ENCODE measurements around the gene TAL2. TPM values are rescaled to one million over a fixed set of nuclear protein-coding genes. Genes with fewer than 3 reads are reported as not detected.

The TAL2 gene
- total RNA-seq, 1 experiment from 2014 or later = 0.50 TPM

GRCh38 chr9:105694190-105694847 is 32.1 kb downstream of the TAL2 start, which contains the start of gene TMEM38B:
TMEM38B (plus strand) TSS chr9:105694541; CDS start chr9:105694661, 120 bp downstream.
- no peak within 1 kb of the TSS for H3K23ac ChIP-seq (ENCODE audit: insufficient read length, low read depth, low read length)
- no peaks in the 10 kb centered on the region for H3K79me2 ChIP-seq (ENCODE audit: insufficient read depth, low read length)
- no peak within 1 kb of the TSS for H3K27ac ChIP-seq (ENCODE audit: insufficient read length, low read depth, low read length)
- Mint-ChIP-seq H3K4me3 (peak within 1 kb of the TSS; percentile 78 to 87), H3K4me1 (peaks cover 16 to 17% of the 10 kb centered on the region in 2 experiments), H3K9me3 (no peaks in the 10 kb centered on the region), H3K27ac (no peak within 1 kb of the TSS), H3K36me3 (ENCODE audit: insufficient read depth in 1 of 3, low read depth in 3 of 3) (no peaks in the 10 kb centered on the region), H3K27me3 (ENCODE audit: low read depth) (peaks cover 55% of the 10 kb centered on the region)
- WGBS (ENCODE audit: extremely low coverage, insufficient read length, low lambda C conversion rate) = no CpG with 5 or more reads among the region's 65 CpGs
- no peak within 1 kb of the TSS for H2BK15ac ChIP-seq (ENCODE audit: low read depth, low read length)
- no peak within 1 kb of the TSS for H2BK20ac ChIP-seq (ENCODE audit: low read depth, low read length, poor library complexity, severe bottlenecking)
- no peak within 1 kb of the TSS for H2BK120ac ChIP-seq (ENCODE audit: low read depth, low read length, poor library complexity, severe bottlenecking)
- peak within 1 kb of the TSS; percentile 55 for H3K9ac ChIP-seq (ENCODE audit: extremely low read depth, insufficient read length, low read length)
- no peak within 1 kb of the TSS for H3T11ph ChIP-seq (ENCODE audit: low read length)
- TF ChIP-seq, protein P1, sequence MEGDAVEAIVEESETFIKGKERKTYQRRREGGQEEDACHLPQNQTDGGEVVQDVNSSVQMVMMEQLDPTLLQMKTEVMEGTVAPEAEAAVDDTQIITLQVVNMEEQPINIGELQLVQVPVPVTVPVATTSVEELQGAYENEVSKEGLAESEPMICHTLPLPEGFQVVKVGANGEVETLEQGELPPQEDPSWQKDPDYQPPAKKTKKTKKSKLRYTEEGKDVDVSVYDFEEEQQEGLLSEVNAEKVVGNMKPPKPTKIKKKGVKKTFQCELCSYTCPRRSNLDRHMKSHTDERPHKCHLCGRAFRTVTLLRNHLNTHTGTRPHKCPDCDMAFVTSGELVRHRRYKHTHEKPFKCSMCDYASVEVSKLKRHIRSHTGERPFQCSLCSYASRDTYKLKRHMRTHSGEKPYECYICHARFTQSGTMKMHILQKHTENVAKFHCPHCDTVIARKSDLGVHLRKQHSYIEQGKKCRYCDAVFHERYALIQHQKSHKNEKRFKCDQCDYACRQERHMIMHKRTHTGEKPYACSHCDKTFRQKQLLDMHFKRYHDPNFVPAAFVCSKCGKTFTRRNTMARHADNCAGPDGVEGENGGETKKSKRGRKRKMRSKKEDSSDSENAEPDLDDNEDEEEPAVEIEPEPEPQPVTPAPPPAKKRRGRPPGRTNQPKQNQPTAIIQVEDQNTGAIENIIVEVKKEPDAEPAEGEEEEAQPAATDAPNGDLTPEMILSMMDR (conservative IDR thresholded peaks at IDR 0.05) = no peak
- peaks cover 15% of the 10 kb centered on the region; the same call in 1 of the 2 replicates for H3K27me3 ChIP-seq (ENCODE audit: insufficient read depth, low read length)
- no peak within 1 kb of the TSS for H3K18ac ChIP-seq (ENCODE audit: insufficient read length, low read depth, low read length)
- no peak within 1 kb of the TSS for H4K8ac ChIP-seq (replicated peaks; ENCODE audit: insufficient read length, low read depth, low read length)
- H3K4me2 ChIP-seq (ENCODE audit: insufficient read depth, insufficient read length, low read length) = peak within 1 kb of the TSS; percentile 88
- no peaks in the 10 kb centered on the region for H3K9me3 ChIP-seq (ENCODE audit: control insufficient read depth, low read depth, low read length)
- H3K56ac ChIP-seq (ENCODE audit: insufficient read length, low read depth, low read length) = no peak within 1 kb of the TSS
- H4K20me1 ChIP-seq (ENCODE audit: control insufficient read depth, insufficient read depth, insufficient read length) = no peaks in the 10 kb centered on the region
- no peak within 1 kb of the TSS for H2BK5ac ChIP-seq (ENCODE audit: insufficient read length, low read length)
- H2BK12ac ChIP-seq (ENCODE audit: insufficient read length, low read depth, low read length) = no peak within 1 kb of the TSS
- DNase-seq = peak; percentile 86
- H3K4ac ChIP-seq (ENCODE audit: low read depth, low read length) = no peak within 1 kb of the TSS
- H3K14ac ChIP-seq (ENCODE audit: insufficient read depth, low read length) = no peak within 1 kb of the TSS
- H2AFZ ChIP-seq (ENCODE audit: low read length) = no peak within 1 kb of the TSS
- H3K4me1 ChIP-seq (ENCODE audit: insufficient read depth, low read length) = no peaks in the 10 kb centered on the region
- H3K79me1 ChIP-seq (ENCODE audit: insufficient read depth, low read depth, low read length, poor library complexity, severe bottlenecking) = no peaks in the 10 kb centered on the region
- H4K5ac ChIP-seq (ENCODE audit: insufficient read length, low read depth, low read length) = no peak within 1 kb of the TSS
- H4K91ac ChIP-seq (ENCODE audit: insufficient read length, low read depth, low read length) = no peak within 1 kb of the TSS
- H3K23me2 ChIP-seq (ENCODE audit: insufficient read length, low read depth, low read length, poor library complexity, severe bottlenecking) = peaks cover 11% of the 10 kb centered on the region
- no peak within 1 kb of the TSS for H2AK5ac ChIP-seq (ENCODE audit: insufficient read length, low read length)

All from H9 (cell line).